ENCODE measurements around the gene RPN2. TPM values are rescaled to one million over a fixed set of nuclear protein-coding genes. Genes with fewer than 3 reads are reported as not detected.

Gene RPN2
- total RNA-seq, 4 donors from 2014 or later: 82.3 to 196 (median 105) TPM

- in situ Hi-C loops (cut with MboI; ENCODE audit: low pct_ligation_motif_present in 1 of 4, low pct_unique_long_range_greater_than_20kb in 1 of 4, low sequenced_read_pairs in 3 of 4) (no loop called here), intact Hi-C loops (cut with DNase I; ENCODE audit: low total_unique reads) (no loop called here)
- no peaks in the 10 kb centered on the region for H3K27me3 ChIP-seq
- peaks cover 0 to 23% (median 4%) of the 10 kb centered on the region in 4 donors for H3K36me3 ChIP-seq
- no peak overlapping the region for H3K27ac ChIP-seq
- H3K4me3 ChIP-seq: no peak overlapping the region
- peaks cover 4 to 11% (median 7%) of the 10 kb centered on the region in 4 donors for H3K4me1 ChIP-seq
- DNase-seq: no peak
- H3K9me3 ChIP-seq: no peaks in the 10 kb centered on the region
- TF ChIP-seq, protein P1, sequence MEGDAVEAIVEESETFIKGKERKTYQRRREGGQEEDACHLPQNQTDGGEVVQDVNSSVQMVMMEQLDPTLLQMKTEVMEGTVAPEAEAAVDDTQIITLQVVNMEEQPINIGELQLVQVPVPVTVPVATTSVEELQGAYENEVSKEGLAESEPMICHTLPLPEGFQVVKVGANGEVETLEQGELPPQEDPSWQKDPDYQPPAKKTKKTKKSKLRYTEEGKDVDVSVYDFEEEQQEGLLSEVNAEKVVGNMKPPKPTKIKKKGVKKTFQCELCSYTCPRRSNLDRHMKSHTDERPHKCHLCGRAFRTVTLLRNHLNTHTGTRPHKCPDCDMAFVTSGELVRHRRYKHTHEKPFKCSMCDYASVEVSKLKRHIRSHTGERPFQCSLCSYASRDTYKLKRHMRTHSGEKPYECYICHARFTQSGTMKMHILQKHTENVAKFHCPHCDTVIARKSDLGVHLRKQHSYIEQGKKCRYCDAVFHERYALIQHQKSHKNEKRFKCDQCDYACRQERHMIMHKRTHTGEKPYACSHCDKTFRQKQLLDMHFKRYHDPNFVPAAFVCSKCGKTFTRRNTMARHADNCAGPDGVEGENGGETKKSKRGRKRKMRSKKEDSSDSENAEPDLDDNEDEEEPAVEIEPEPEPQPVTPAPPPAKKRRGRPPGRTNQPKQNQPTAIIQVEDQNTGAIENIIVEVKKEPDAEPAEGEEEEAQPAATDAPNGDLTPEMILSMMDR (IDR thresholded peaks at IDR 0.05): no peak
- TF ChIP-seq POLR2A (IDR thresholded peaks at IDR 0.05) (no peak), POLR2AphosphoS5 (IDR thresholded peaks at IDR 0.05) (no peak), EP300 (IDR thresholded peaks at IDR 0.05; ENCODE audit: low read depth) (no peak)
- WGBS, 2 donors (ENCODE audit: low coverage in 1 of 2): 95 to 98% methylated on average over 6 of the region's 7 CpGs
These were observed 9.7 kb downstream of the RPN2 start for GRCh38 chr20:37188787-37189186.

DNA sequence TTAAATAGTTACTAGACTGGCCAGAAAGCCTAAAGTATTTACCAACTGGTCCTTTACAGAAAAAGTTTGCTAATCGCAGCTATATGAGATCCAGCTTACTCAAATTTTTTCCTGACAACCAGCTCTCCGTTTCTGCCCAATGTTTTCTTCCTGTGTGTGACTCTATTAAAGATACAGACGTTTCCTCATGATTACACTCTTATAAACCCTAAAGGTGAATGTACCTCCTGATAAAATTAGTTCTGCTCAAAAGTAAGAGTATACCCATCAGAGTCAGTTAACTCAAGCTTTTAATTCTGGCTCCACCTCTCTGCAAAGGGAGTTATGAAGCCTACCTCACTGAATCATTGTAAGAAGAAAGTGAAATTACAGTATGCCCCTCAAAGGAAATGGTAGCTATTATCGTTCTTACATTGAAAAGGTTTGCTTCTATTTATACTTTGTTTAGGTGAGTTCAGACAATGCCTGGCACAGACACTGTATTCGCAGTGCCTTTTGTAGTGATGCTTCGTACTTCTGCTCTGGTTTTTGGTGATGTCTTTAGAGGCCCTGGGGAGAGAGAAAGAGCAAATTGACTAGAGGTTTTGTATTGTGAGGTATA is 10.4 kb downstream of the RPN2 start:
- Histone ChIP-seq H3K9me3 (no peaks in the 10 kb centered on the region), H3K36me3 (peaks cover 0 to 23% (median 4%) of the 10 kb centered on the region in 4 donors), H3K4me1 (peaks cover 4 to 11% (median 7%) of the 10 kb centered on the region in 4 donors), H3K4me3 (no peak overlapping the region), H3K27ac (no peak overlapping the region), H3K27me3 (no peaks in the 10 kb centered on the region)
- TF ChIP-seq EP300 (IDR thresholded peaks at IDR 0.05; ENCODE audit: low read depth) (no peak), POLR2A (IDR thresholded peaks at IDR 0.05) (no peak)
- intact Hi-C loops (cut with DNase I; ENCODE audit: low total_unique reads) (no loop called here), in situ Hi-C loops (cut with MboI; ENCODE audit: low pct_ligation_motif_present in 1 of 4, low pct_unique_long_range_greater_than_20kb in 1 of 4, low sequenced_read_pairs in 3 of 4) (loop anchor here in 1 of 4 donors (10.0 kb wide), 1 partner anchor 345 kb away; no protein-coding TSS in a partner anchor)
- WGBS, 2 donors (ENCODE audit: low coverage in 1 of 2): 45 to 59% methylated on average over 6 of the region's 6 CpGs
- DNase-seq: no peak

DNA sequence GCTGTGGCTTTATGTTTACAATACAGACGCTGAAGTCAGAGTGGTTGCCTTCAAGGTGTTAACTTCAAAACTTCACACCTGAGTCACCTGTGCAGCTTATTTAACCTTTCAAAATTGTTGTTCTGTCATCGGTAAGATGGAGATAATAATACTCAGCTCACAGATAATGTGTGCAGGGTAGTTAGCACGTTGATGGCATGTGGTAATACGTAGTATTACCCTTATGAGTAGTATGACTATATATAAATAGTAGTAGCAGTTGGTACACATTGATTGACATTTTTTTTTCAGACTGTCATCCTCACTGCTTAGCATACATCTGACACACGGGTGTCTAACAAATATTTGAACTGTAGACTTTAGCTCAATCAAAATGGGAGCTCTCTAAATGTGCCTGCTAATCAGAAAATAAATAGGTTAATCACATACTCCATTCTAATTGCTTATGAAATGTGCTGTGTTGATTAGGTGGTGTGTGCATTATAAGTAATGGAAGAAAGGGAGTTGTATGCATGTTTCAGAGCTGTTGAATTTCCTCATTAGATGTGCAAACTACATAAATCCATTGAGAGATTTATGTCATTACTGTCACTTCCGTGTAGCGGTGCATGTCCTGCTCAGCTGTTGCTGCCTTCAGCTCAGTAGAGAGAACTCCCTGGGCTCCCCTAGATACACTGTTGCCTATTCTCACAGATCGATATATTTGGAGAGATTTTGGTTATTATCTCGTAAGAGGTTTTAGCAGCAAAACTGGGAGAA is 11.4 kb downstream of the RPN2 start:
- Histone ChIP-seq H3K36me3 (peaks cover 0 to 17% (median 3%) of the 10 kb centered on the region in 4 donors), H3K4me1 (peaks cover 6 to 20% (median 11%) of the 10 kb centered on the region in 4 donors), H3K4me3 (no peak overlapping the region), H3K27me3 (no peaks in the 10 kb centered on the region), H3K27ac (no peak overlapping the region), H3K9me3 (no peaks in the 10 kb centered on the region)
- in situ Hi-C loops (cut with MboI; ENCODE audit: low pct_ligation_motif_present in 1 of 4, low pct_unique_long_range_greater_than_20kb in 1 of 4, low sequenced_read_pairs in 3 of 4) (loop anchor here in 1 of 4 donors (10.0 kb wide), 1 partner anchor 344 kb away; no protein-coding TSS in a partner anchor), intact Hi-C loops (cut with DNase I; ENCODE audit: low total_unique reads) (no loop called here)
- DNase-seq: no peak
- WGBS, 2 donors (ENCODE audit: low coverage in 1 of 2): 77 to 85% methylated on average over 4 to 9 of the region's 9 CpGs
- TF ChIP-seq POLR2A (IDR thresholded peaks at IDR 0.05) (no peak), POLR2AphosphoS5 (IDR thresholded peaks at IDR 0.05) (no peak), EP300 (IDR thresholded peaks at IDR 0.05; ENCODE audit: low read depth) (no peak)
- TF ChIP-seq, protein P1 (IDR thresholded peaks at IDR 0.05): no peak

- intact Hi-C loops (cut with DNase I; ENCODE audit: low total_unique reads): no loop called here
These were observed 13.2 kb downstream of the RPN2 start for GRCh38 chr20:37192137-37192854.

More at GRCh38 chr20:37192137-37192854, 13.2 kb downstream of the RPN2 start:
- no peak overlapping the region for H3K4me3 ChIP-seq
- H3K27ac ChIP-seq: no peak overlapping the region
- peaks cover 0 to 5% (median 0%) of the 10 kb centered on the region in 4 donors for H3K36me3 ChIP-seq
- peaks cover 6 to 24% (median 11%) of the 10 kb centered on the region in 4 donors for H3K4me1 ChIP-seq
- TF ChIP-seq, protein P1 (IDR thresholded peaks at IDR 0.05): peak; percentile 82 to 91 (median 88)
- TF ChIP-seq POLR2A (IDR thresholded peaks at IDR 0.05) (no peak), POLR2AphosphoS5 (IDR thresholded peaks at IDR 0.05) (peak in 2 of 3 donors; percentile 37 to 62)
- in situ Hi-C loops (cut with MboI; ENCODE audit: low pct_ligation_motif_present in 1 of 4, low pct_unique_long_range_greater_than_20kb in 1 of 4, low sequenced_read_pairs in 3 of 4): loop anchor here in 1 of 4 donors (10.0 kb wide), 1 partner anchor 343 kb away; no protein-coding TSS in a partner anchor
- WGBS, 2 donors (ENCODE audit: low coverage in 1 of 2): 23 to 29% methylated on average over 3 to 5 of the region's 5 CpGs
- H3K9me3 ChIP-seq: no peaks in the 10 kb centered on the region
- H3K27me3 ChIP-seq: no peaks in the 10 kb centered on the region
- peak; percentile 89 for DNase-seq
